ENCODE results near the gene RPL3.

DNA sequence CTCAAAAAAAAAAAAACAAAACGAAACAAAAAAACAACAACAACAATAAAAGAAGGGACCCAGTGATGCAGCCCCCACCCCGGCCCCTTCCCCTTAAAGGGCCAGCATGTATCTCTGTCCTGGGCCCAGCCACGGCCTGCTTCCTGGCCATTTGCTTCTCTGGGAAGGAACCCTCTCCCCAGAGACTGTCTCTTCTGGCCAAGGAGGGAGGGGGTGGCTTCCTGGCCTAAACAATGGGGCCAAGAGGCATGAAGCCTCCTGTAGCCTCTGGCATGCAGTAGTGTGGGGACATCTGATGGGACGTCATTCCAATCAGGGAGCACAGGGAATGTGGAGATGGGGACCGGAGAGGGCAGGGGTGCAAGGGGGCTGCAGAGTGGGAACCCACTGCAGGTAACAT, 49.1 kb downstream of the RPL3 start:
- TF ChIP-seq, protein P1, sequence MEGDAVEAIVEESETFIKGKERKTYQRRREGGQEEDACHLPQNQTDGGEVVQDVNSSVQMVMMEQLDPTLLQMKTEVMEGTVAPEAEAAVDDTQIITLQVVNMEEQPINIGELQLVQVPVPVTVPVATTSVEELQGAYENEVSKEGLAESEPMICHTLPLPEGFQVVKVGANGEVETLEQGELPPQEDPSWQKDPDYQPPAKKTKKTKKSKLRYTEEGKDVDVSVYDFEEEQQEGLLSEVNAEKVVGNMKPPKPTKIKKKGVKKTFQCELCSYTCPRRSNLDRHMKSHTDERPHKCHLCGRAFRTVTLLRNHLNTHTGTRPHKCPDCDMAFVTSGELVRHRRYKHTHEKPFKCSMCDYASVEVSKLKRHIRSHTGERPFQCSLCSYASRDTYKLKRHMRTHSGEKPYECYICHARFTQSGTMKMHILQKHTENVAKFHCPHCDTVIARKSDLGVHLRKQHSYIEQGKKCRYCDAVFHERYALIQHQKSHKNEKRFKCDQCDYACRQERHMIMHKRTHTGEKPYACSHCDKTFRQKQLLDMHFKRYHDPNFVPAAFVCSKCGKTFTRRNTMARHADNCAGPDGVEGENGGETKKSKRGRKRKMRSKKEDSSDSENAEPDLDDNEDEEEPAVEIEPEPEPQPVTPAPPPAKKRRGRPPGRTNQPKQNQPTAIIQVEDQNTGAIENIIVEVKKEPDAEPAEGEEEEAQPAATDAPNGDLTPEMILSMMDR (IDR thresholded peaks at IDR 0.05): no peak
- no peak for TF ChIP-seq POLR2A (IDR thresholded peaks at IDR 0.05)

All from testis (tissue), 2 donors.